WTC11 (cell line): ENCODE measurements around the gene CMYA5. TPM values are rescaled to one million over a fixed set of nuclear protein-coding genes. Genes with fewer than 3 reads are reported as not detected.

ENCODE experiments used
- ATAC-seq: fragments of 200-7000 bp; cut with Tn5 transposase; 2 replicates; pipeline ENCODE4 v1.10.0; 2021; ENCODE audit warnings: mild to moderate bottlenecking, moderate library complexity
- CTCF ChIA-PET: fragments of 300-600 bp; sonication (Branson Sonifier 250); formaldehyde crosslinking; loops from one replicate; lab custom pipeline; 2021; ENCODE audit warnings: antibody characterized with exemption; lab: Charles Lee
- POLR2A ChIA-PET: fragments of 350-600 bp; sonication (Branson Sonifier 250); formaldehyde crosslinking; loops from one replicate; lab custom pipeline; 2021; ENCODE audit warnings: antibody characterized with exemption; lab: Charles Lee
- DNase-seq: peaks from one replicate; pipeline ENCODE4 v3.0.0; 2021; ENCODE audit warnings: low spot score
- H3K27ac Mint-ChIP-seq: 2 replicates; pipeline ENCODE4 v1.8.0; 2021; ENCODE audit warnings: mixed read lengths
- H3K27me3 Mint-ChIP-seq: 2 replicates; pipeline ENCODE4 v1.8.0; 2021; ENCODE audit warnings: low read depth, mild to moderate bottlenecking, moderate library complexity, mixed read lengths
- H3K36me3 Mint-ChIP-seq: 2 replicates; pipeline ENCODE4 v1.8.0; 2021; ENCODE audit warnings: mixed read lengths
- H3K4me1 Mint-ChIP-seq: 2 replicates; pipeline ENCODE4 v1.8.0; 2022; ENCODE audit warnings: mixed read lengths
- H3K4me3 Mint-ChIP-seq: 2 replicates; pipeline ENCODE4 v1.8.0; 2021; ENCODE audit warnings: mild to moderate bottlenecking, moderate library complexity, mixed read lengths
- H3K9me3 Mint-ChIP-seq: 2 replicates; pipeline ENCODE4 v1.8.0; 2021; ENCODE audit warnings: mixed read lengths
- ARID4B ChIP-seq: sonication (generic); formaldehyde crosslinking; IDR thresholded peaks from 2 replicates; pipeline ENCODE4 v1.8.0; 2023; ENCODE audit warnings: missing genetic modification reagents, mild to moderate bottlenecking, borderline replicate concordance
- ATF3 ChIP-seq: sonication (generic); formaldehyde crosslinking; conservative IDR thresholded peaks from 2 replicates; pipeline ENCODE4 v1.8.1; 2022; ENCODE audit warnings: mild to moderate bottlenecking, missing genetic modification reagents
- CREM ChIP-seq: sonication (generic); formaldehyde crosslinking; IDR thresholded peaks from 2 replicates; pipeline ENCODE4 v1.8.1; 2022; ENCODE audit warnings: mild to moderate bottlenecking, missing genetic modification reagents, moderate library complexity
- E2F1 ChIP-seq: sonication (generic); formaldehyde crosslinking; IDR thresholded peaks from 2 replicates; pipeline ENCODE4 v1.8.0; 2022; ENCODE audit warnings: mild to moderate bottlenecking, missing genetic modification reagents
- ETV6 ChIP-seq: sonication (generic); formaldehyde crosslinking; IDR thresholded peaks from 2 replicates; pipeline ENCODE4 v1.8.1; 2022; ENCODE audit warnings: mild to moderate bottlenecking, missing genetic modification reagents
- FOXP1 ChIP-seq: sonication (generic); formaldehyde crosslinking; IDR thresholded peaks from 2 replicates; pipeline ENCODE4 v1.8.0; 2022; ENCODE audit warnings: missing genetic modification reagents, mild to moderate bottlenecking, moderate library complexity, borderline replicate concordance
- GRHL2 ChIP-seq: fragments of 250-450 bp; sonication (Bioruptor Pico); IDR thresholded peaks from 2 replicates; pipeline ENCODE4 v1.8.0; 2022; ENCODE audit warnings: mild to moderate bottlenecking, moderate library complexity; ENCODE audit not compliant: insufficient replicate concordance, severe bottlenecking
- HMGA2 ChIP-seq: fragments of 250-450 bp; sonication (Bioruptor Pico); IDR thresholded peaks from 2 replicates; pipeline ENCODE4 v1.4.0; 2021; ENCODE audit warnings: mild to moderate bottlenecking, moderate library complexity
- IRF1 ChIP-seq: sonication (generic); formaldehyde crosslinking; IDR thresholded peaks from 2 replicates; pipeline ENCODE4 v1.8.0; 2023; ENCODE audit warnings: missing genetic modification reagents
- JUN ChIP-seq: sonication (generic); formaldehyde crosslinking; IDR thresholded peaks from 2 replicates; pipeline ENCODE4 v1.8.0; 2023; ENCODE audit warnings: mild to moderate bottlenecking, missing genetic modification reagents
- NR1H2 ChIP-seq: sonication (generic); formaldehyde crosslinking; IDR thresholded peaks from 2 replicates; pipeline ENCODE4 v1.9.0; 2021; ENCODE audit warnings: mild to moderate bottlenecking, moderate library complexity, missing genetic modification reagents
- PRRX2 ChIP-seq: fragments of 250-450 bp; sonication (Bioruptor Pico); IDR thresholded peaks from 2 replicates; pipeline ENCODE4 v1.8.0; 2021; ENCODE audit warnings: mild to moderate bottlenecking
- RELA ChIP-seq: sonication (generic); formaldehyde crosslinking; IDR thresholded peaks from 2 replicates; pipeline ENCODE4 v1.8.1; 2022; ENCODE audit warnings: missing genetic modification reagents, mild to moderate bottlenecking, borderline replicate concordance
- ZBTB21 ChIP-seq: sonication (generic); formaldehyde crosslinking; IDR thresholded peaks from 2 replicates; pipeline ENCODE4 v1.8.1; 2023; ENCODE audit warnings: mild to moderate bottlenecking, missing genetic modification reagents, borderline replicate concordance
- ZBTB43 ChIP-seq: sonication (generic); formaldehyde crosslinking; IDR thresholded peaks from 2 replicates; pipeline ENCODE4 v1.8.1; 2023; ENCODE audit warnings: mild to moderate bottlenecking, missing genetic modification reagents
- ZNF263 ChIP-seq: sonication (generic); formaldehyde crosslinking; IDR thresholded peaks from 2 replicates; pipeline ENCODE4 v1.8.1; 2022; ENCODE audit warnings: low read depth, mild to moderate bottlenecking, moderate library complexity, missing genetic modification reagents
- ZNF281 ChIP-seq: sonication (generic); formaldehyde crosslinking; IDR thresholded peaks from 2 replicates; pipeline ENCODE4 v1.8.0; 2023; ENCODE audit warnings: mild to moderate bottlenecking, missing genetic modification reagents
- ZNF317 ChIP-seq: sonication (generic); formaldehyde crosslinking; IDR thresholded peaks from 2 replicates; pipeline ENCODE4 v1.8.1; 2023; ENCODE audit warnings: low read depth, mild to moderate bottlenecking, moderate library complexity, missing genetic modification reagents, borderline replicate concordance
- total RNA-seq: library from RNA; stranded (reverse); gene quantifications from 3 replicates; pipeline ENCODE4 v1.2.3, GENCODE V29; 2021

The CMYA5 gene
- total RNA-seq, 1 experiment from 2014 or later = 1.2 TPM

- Mint-ChIP-seq H3K4me3 (no peak overlapping the region), H3K36me3 (no peaks in the 10 kb centered on the region), H3K4me1 (peaks cover 10% of the 10 kb centered on the region), H3K27me3 (no peaks in the 10 kb centered on the region), H3K9me3 (no peaks in the 10 kb centered on the region), H3K27ac (no peak overlapping the region)
- ATAC-seq (no peak), DNase-seq (no peak)
- ChIA-PET POLR2A (no interaction called here), CTCF (no interaction called here)
- TF ChIP-seq GRHL2 (CRISPR knock-in tag) (no peak), ARID4B (CRISPR knock-in tag) (no peak), ZNF281 (CRISPR knock-in tag) (no peak), RELA (no peak)
Observed at GRCh38 chr5:79802406-79802805, 112.8 kb downstream of the CMYA5 start.

- H3K27me3 Mint-ChIP-seq = no peaks in the 10 kb centered on the region
- no peak for ATAC-seq
- ChIA-PET POLR2A (no interaction called here), CTCF (no interaction called here)
- H3K27ac Mint-ChIP-seq = no peak overlapping the region
- peaks cover 10% of the 10 kb centered on the region for H3K4me1 Mint-ChIP-seq
- H3K4me3 Mint-ChIP-seq = no peak overlapping the region
- no peak for DNase-seq
- no peaks in the 10 kb centered on the region for H3K36me3 Mint-ChIP-seq
- no peaks in the 10 kb centered on the region for H3K9me3 Mint-ChIP-seq
- TF ChIP-seq PRRX2 (CRISPR knock-in tag) (no peak), ZBTB43 (no peak), HMGA2 (CRISPR knock-in tag) (no peak), ATF3 (CRISPR knock-in tag) (no peak), IRF1 (CRISPR knock-in tag) (no peak), NR1H2 (CRISPR knock-in tag) (no peak), GRHL2 (CRISPR knock-in tag) (no peak), E2F1 (CRISPR knock-in tag) (no peak), ZNF317 (CRISPR knock-in tag) (no peak), CREM (CRISPR knock-in tag) (no peak), ETV6 (no peak), ZBTB21 (no peak), ZNF263 (CRISPR knock-in tag) (no peak), FOXP1 (CRISPR knock-in tag) (no peak), JUN (no peak)
Observed at GRCh38 chr5:79803007-79803406, 113.4 kb downstream of the CMYA5 start.
